HG02973 (cell line): Measurements from ENCODE around the gene NAV2.
"Not testable (repeated sequence)": the region's sequence is repeated elsewhere in the genome, so short reads cannot be mapped to it uniquely, and the experiment has no call there.

Experiments used
- ATAC-seq: cut with Tn5 transposase; IDR thresholded peaks from one replicate; pipeline ENCODE4 v1.9.1; 2021; ENCODE audit warnings: moderate library complexity; ENCODE audit not compliant: unreplicated experiment

Gene NAV2

DNA sequence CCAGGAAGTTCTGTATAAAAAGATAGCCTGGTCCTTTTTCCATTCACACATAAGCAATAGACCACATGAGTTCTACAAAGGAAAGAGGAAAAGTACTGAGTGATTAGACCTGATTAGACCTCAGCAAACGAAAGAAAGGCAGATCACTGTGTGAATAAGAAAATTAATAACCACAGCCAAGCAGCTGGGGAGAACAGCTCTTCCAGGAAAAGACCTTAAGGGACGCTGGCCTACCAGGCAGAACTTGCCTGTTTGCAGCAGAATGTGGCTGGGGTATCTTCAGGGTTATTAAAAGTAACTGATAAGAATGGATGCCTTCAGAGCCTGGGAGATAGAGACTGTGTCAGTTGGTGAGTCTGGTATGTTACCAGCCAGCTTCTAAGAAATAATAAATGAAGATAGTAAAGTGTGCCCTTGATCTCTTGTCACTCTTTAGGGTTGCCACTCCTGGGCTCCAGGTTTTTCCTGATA lies 274.7 kb downstream of the NAV2 start:
- no peak for ATAC-seq

DNA sequence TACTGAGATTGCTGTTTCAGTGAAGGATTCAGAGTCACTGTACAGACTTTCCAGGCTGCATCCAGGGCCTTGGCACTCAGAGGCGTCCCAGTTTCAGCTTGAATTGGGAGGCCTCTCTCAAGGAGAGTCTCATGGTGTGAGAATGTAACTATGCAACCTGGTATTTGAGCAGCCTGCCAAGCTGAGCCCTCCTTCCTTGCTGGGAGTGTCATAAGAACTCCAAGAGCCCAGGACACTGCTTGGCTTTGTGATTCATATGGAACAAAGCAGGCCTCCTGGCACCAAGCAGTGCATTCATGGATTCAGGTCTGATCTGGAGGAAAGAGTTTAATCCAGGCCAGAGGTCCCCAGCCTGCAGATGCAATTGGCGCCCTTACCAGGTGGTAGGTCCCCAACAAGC lies 276.0 kb downstream of the NAV2 start:
- no peak for ATAC-seq

DNA sequence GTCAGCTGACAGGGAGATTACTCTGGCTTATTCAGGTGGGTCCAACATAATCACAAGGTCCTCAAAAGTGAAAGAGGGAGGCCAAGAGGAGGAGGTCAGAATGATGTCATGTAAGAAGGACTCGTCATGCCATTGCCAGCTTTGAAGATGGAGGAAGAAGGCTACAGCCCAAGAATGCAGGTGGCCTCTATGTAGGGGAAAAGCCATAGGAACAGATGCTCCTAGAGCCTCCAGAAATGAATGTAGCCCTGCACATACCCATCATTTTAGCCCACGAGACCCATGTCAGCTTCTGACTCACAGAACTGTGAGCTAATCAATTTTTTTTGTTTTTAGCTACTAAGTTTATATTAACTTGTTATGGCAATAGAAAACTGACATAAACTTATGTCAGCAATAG lies 276.6 kb downstream of the NAV2 start:
- ATAC-seq, result no peak

DNA sequence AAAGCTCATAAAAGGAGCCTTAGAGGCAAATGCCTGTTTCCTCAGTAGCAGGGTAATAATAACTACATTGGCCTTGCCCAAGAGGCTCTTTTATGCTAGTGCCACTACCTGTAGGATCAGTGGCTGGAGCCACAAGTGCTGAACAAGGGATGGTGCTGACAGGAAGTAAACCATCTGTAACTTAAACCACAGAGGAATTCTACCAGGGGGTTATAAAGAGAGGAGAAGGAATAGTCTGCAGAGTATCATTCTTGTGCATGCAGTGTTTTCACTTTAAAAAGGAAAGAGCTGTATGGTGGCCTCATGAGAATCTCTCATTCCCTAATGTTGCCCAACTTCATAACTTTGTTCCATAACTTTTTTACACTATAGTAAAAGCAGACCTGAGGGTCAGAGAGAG lies 279.5 kb downstream of the NAV2 start:
- ATAC-seq, result no peak

DNA sequence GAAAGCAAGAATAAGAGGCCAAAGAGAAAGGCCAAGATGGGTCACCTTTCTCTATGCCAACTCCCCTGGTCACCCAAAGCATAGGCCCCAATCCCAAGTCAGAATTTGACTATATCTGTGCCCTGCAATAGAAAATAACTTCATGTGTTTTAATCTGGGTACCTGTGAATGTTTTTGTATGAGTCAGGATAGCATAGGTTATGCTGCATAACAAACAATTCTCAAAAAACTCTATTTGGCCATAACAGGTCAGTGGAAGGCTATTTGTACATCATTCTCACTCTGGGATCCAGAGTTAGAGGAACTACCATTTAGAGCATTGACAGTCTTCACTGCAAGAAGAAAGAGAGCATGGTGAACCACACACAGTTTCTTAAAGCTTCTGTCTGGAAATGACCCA lies 280.4 kb downstream of the NAV2 start:
- ATAC-seq, result no peak

DNA sequence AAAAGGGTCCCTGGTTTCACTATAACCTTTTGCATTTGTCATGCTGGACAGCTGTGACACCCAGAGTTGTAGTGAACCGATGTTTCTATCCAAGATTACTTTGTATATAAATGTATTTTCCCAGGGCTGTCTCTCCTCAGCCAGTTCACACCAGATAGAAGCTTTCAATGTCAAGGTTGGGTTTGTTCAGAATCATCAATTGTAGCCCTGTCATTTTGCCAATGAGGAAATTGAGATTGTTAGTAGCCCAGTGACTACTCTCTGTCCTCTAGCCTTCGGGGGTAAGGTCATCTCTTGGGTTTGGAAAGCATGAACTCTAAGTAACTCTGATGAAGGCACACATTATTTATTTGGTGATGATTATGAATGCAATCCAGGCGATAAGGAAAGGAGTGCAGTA lies 282.0 kb downstream of the NAV2 start:
- no peak for ATAC-seq

DNA sequence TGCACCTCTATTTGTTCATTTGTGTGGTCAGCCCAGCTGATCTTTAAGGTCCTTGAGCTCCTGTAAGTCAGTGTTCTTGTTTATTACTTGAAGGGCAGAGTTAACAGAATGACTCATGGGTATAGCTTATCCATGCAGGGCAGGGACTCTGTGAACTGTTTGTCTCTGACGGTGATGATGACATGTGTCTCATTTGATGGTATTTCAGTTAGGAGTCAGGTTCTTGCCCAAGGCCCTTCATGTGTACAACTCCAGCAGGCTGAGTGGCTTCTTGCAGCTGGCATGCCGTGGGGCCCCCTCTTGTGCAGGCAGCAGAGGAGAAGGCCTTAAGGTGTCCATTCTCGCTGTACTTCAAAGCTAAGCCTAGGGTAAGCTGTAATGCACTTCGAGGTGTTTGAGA lies 282.5 kb downstream of the NAV2 start:
- ATAC-seq, result no peak

DNA sequence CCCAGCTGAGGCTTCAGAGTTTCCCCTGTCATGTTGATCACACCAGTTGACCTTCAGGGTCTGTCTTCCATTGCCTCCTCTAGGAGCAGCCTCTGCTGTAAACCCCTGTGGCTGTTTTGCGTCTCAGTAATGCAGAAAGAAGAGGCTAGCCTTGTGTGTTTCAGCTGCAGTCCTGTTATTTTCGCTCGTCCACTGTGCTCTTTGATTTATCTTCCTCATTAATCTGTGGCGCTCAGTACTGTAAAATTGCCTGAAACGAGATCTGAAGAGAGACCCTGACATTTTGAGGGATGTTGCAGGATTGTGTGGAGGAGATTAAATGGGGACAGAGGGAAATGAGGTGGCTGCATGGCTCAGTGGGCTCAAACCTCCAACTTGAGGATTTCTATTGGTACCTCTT lies 283.9 kb downstream of the NAV2 start:
- no peak for ATAC-seq

DNA sequence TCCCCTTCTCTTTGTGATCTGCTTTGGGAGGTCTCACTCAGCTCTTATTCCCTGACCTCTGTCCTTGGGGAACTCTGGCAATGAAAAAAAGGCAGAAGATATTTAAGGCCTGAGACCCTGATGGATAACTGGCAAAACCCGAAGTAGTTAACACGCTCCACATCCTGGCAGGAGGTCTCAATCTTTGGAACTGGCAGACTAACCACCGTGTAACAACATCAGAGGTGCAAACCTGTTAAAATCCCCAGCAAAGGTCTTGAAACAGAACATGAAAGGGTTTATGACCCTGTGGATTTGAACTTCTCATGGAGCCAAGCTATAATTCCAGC lies 287.3 kb downstream of the NAV2 start:
- no peak for ATAC-seq

DNA sequence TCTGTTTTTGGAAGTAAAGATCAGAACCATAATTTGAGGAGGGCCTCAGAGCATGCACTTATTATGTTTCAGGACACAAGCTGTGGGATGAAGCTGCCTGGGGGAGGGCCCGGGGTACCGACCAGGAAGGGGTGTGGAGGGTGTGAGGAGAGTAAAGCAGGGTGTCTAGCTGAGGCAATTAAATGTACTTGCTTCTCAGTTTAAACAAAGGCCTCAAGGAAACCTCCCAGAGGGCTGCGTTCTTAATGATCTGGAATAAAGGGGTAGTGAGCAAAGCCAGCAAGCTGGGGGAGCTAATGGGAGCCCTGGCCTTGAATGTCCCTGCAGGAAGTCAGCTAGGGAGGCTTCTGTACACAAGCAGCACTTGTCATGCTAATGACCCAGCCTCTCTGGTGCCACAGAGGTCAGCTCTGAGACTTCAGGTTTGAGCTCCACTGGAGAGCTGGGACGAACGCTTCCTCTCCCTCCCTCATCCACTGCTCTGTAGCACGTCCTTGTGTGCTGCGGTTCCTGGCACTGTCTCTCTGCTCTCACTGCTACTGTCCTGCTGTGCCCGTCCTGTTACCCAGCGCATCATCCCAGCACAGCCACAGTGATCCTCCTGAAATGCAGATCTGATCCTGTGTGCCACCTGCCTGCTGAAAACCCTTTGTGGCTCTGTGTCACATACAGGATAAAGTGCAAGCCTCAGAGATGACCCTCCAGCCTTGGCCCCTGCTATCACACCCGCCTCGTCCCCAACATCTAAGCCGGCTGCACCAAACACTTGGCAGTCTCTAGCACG lies 287.9 kb downstream of the NAV2 start:
- no peak for ATAC-seq

DNA sequence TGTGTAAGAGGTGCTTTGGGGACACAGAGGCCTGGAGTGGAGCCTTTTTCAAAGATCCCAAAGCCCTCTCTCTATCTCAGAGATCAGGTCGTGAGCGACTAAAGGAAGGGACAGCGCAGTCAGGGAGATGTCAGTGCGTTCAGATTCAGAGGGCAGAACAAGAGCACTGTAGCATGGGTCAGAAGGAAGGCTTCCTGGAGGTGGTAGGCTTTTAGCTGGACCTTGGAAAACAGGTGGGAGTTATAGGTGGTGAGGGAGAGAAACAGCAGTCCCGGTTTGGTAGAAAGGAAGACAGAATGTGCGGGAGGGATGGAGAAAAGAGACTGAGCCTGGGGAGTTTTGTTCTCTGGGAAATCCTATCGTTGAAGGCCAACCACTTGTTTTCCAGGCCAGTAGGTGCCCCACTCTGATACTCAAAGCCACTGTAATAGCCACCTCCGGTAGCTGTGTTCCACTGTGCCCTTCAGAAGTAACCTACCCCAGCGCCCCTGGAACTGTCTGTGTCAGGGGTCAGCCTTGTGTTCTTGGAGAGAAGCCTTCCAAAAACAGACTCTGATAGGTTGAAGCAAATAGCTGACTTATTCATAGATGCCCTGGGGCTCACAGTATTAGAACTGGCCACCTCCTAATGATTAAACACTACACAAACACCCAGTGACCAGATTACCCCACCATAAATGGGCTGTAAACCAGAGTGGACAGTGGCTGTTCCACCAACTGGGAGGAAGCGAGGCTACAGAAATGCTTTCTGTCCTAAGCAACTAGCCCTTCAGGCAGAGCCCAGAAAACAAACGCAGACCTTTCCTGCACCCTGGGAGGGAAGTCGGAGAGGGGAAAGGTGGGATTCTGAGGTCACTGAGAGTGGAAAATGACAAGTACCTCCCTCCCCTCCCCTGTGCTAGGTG lies 289.9 kb downstream of the NAV2 start:
- no peak for ATAC-seq

DNA sequence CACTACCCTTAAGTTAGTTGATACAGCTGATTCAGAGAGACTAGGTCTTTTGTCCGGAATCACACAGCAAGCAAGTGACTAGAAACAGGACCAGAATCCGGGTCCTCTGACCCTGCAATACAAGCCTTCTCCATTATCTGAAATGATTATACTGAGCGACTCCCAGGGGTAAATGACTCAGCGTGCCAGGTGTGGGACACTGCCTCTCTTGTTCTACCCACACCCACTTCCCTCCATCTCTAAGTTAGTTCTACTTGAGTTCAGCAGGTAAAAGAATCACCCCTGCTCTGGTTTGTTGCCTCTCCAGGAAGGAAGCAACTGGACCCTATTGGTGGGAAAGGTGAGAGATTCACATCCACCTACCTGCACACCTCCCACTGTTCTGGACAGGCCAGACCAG lies 290.7 kb downstream of the NAV2 start:
- ATAC-seq, result no peak

DNA sequence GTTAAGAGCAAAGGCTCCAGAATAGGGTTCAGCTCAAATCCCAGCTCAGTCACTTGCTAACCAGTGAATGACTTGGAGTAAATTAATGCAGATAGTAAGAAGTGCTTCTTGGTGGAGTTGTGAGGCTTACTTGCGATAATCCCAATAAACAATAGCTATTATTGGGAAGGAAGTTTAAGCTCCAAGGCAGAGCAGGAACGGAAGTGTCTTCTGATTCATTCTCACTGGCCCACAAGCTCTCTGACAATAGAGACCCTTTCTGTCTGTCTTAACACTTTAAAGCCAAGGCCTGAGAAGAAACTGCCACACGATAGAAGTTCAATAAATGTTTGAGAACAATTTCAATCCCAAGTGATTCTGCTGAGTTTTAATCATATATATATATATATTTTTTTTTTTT lies 292.2 kb downstream of the NAV2 start:
- no peak for ATAC-seq

DNA sequence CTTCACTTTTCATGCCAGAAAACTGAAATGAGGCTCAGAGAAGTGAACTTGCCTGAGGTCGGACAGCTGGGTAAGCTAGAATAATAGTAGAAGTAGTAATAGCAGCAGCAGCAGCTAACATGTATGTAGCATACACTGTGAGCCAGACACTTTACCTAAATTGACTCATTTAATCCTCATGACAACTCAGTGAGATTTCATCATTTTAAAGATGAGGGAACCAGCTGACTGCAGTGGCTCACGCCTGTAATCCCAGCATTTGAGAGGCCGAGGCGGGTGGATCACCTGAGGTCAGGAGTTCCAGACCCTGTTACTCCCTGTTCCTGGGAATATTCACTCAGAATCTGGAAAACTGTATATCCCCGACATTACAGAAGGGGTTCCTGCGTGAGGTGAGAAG lies 293.1 kb downstream of the NAV2 start:
- no peak for ATAC-seq

DNA sequence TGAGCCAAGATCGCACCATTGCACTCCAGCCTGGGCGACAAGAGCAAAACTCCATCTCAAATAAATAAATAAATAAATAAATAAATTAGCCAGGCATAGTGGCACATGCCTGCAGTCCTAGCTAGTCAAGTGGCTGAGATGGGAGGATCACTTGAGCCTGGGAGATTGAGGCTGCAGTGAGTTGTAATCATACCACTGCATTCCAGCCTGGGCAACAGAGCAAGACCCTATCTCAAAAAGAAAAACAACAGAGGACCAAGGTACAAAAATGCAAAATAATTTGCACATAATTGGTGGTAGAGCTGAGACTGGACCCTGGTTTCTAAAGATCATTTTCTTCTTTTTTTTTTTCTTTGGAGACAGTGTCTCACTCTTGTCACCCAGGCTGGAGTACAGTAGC lies 294.0 kb downstream of the NAV2 start:
- not testable (repeated sequence) for ATAC-seq

DNA sequence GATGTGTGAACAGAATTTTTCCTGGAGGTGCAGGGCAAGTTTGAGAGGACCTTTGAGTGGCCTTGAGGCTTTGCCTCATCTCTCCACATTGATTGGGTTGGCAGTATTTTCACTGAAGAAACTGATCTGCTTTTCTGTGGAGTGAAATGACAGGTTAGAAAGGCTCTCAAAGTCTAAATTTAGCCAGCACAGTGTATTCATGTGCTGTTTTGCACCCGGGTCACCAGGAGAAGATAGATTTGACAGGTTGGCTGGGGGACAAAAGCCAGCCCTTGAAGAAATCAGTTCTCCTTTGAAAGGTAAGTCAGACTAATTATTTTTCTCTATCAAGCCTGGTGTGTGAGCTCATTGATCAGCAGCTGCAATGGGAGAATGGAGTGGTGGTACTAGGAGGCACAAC lies 294.7 kb downstream of the NAV2 start:
- ATAC-seq, result no peak

DNA sequence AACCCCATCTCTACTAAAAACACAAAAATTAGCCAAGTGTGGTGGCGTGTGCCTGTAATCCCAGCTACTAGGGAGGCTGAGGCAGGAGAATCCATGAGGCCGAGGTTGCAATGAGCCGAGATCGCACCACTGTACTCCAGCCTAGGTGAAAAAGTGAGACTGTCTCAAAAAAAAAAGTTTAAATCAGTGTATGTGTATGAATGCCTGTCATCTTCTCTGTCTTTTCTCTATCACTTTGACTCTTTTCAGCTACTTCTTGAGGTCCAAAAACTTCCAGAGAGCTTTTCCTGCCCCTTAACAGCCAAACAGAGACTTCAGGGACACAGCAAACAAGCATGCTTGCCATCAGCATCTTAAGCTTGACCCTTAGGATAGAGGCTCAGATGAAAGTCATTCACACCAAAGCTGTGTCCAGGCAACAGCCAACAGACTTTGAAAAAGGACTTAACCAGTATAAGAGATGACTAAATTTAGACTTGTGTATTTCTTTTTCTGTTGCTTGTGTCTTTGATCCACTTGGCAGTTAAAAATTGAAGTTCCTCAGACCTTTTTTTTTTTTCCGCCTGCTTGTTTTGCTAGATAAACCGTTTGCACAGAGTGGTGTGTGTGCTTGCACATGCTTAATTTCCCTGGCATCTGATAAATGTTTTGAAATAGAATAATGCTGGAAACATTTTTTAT lies 295.7 kb downstream of the NAV2 start:
- ATAC-seq, result no peak

DNA sequence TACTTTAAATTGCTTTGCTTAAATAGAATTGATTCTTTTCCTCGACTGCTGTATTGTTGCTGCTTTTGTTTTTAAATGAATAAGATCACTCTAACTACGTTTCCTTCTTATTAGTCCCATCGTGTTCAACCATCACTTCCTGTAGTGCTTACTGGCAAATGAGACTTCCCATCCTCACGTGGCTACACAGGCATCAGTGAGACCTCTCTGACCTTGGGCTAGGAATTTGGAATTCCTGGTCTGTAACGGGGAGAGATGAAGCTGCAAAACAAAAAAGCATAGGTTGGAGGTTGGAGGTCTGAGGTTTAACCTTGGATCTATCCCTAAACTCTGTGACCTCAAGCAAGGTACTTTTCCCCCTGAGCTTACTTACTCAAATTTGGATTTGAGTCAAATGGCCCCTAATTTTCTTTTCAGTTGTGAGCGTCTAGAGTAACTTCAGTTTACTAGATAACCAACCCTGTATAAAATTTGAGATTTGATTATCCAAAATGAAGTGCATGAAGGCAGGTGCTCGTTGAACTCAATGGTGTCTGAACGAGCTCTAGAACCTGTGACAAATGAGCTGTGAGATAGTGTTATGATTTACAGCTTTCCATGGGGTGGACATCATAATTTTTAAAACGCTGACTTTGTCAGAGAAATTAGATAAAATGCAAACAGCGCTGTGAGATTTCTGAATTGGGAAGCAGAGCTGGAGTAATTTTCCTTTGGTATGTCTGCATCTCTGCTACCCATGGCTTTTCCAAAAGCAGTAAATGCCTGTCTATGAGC lies 296.4 kb downstream of the NAV2 start:
- ATAC-seq, result no peak

DNA sequence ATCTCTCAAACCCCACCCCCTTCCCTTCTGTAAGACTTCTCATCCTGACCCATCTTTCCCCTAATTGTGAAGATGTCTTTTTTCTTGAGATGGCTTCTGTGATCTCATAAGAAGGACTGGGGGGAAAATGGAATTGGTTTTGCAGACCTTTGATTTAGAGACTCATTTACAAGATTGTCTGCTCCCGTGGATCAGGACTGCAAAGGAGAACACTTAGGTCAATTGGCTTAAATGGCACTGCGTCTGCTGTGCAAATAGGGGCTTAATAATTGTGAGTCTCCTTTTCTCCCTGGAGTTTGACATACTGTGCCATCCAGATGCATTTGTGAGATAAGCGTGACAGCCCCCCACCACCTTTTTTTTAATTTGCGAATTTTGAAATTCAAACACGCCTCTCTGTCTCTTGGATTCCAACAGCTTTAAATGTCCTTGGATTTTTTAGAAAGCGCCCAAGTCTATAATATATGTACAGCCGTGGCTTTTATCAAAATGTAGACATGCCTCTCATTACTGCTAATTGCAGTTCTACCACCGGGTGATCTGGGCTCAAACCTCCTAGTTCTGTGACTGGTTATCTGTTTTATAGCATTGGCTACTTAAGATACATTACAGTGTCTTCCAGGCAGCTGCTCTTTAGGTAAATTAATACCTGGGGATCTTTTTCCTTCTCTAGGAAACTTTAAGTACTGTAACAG lies 297.7 kb downstream of the NAV2 start:
- ATAC-seq, result no peak

DNA sequence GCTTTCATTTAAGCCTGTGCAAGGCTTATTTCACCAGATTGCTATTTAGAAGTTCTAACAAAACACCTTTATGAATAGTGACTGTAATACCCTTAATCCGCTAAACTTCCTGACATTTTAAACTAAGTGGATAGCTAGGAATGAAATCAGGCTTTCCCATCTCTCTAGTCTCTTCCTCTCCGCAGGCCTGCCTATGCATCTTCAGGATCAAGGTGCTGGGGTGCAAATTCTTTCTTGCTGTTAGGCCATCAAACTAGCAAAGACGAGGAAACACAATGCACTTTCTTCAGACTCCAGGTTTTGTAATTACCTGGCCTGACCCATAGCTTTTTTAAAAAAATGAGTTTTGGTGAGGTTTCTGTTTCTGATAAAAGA lies 298.2 kb downstream of the NAV2 start:
- ATAC-seq, result no peak
